ENCODE results near the gene ZXDC.
A peak's percentile ranks its signal among the peaks of the same experiment; 100 is the strongest.

ZXDC gene

GRCh38 chr3:126390751-126391150 is 84.9 kb downstream of the ZXDC start:
- no peak for DNase-seq

- DNase-seq, result no peak
Observed at GRCh38 chr3:126390201-126390600, 85.5 kb downstream of the ZXDC start.

- DNase-seq, result no peak
Observed at GRCh38 chr3:126389794-126390146, 85.9 kb downstream of the ZXDC start.

- DNase-seq, result peak; percentile 79
Observed at GRCh38 chr3:126389112-126389793, 86.4 kb downstream of the ZXDC start.
